Stimulated activated naive CD8-positive, alpha-beta T cell treated with anti-CD3 and anti-CD28 coated beads, Interleukin-15, Interleukin-2, amounts not matched to agents 100 ng/mL and 50 ng/mL, for 24 hours (primary cell): Measurements from ENCODE around the gene LRRC7.
"Not testable (repeated sequence)": the region's sequence is repeated elsewhere in the genome, so short reads cannot be mapped to it uniquely, and the experiment has no call there.

Experiments
- H3K27ac Mint-ChIP-seq: one replicate; pipeline ENCODE4 v1.8.0; 2021; ENCODE audit warnings: mild to moderate bottlenecking, mixed read lengths
- H3K27me3 Mint-ChIP-seq: one replicate; pipeline ENCODE4 v1.8.0; 2021; ENCODE audit warnings: mixed read lengths
- H3K36me3 Mint-ChIP-seq: one replicate; pipeline ENCODE4 v1.8.0; 2021; ENCODE audit warnings: low read depth, mixed read lengths
- H3K4me1 Mint-ChIP-seq: one replicate; pipeline ENCODE4 v1.8.0; 2021; ENCODE audit warnings: low read depth, mixed read lengths
- H3K4me3 Mint-ChIP-seq: one replicate; pipeline ENCODE4 v1.8.0; 2021; ENCODE audit warnings: mild to moderate bottlenecking, mixed read lengths
- H3K9me3 Mint-ChIP-seq: one replicate; pipeline ENCODE4 v1.8.0; 2021; ENCODE audit warnings: mixed read lengths

LRRC7 gene

GRCh38 chr1:69888657-69889056 lies 320.9 kb downstream of the LRRC7 start:
- peaks cover 3% of the 10 kb centered on the region for H3K36me3 Mint-ChIP-seq

GRCh38 chr1:69898403-69898947 lies 330.8 kb downstream of the LRRC7 start:
- no peak overlapping the region for H3K27ac Mint-ChIP-seq

More at GRCh38 chr1:69888657-69889056, 320.9 kb downstream of the LRRC7 start:
- Mint-ChIP-seq H3K27ac (no peak overlapping the region), H3K4me3 (no peak overlapping the region), H3K4me1 (no peaks in the 10 kb centered on the region), H3K27me3 (no peaks in the 10 kb centered on the region), H3K9me3 (peaks cover 12% of the 10 kb centered on the region)

GRCh38 chr1:69911301-69911801 lies 343.6 kb downstream of the LRRC7 start:
- Mint-ChIP-seq H3K36me3 (no peaks in the 10 kb centered on the region), H3K4me3 (no peak overlapping the region), H3K27me3 (no peaks in the 10 kb centered on the region), H3K27ac (no peak overlapping the region), H3K4me1 (no peaks in the 10 kb centered on the region), H3K9me3 (peaks cover 4% of the 10 kb centered on the region)

More at GRCh38 chr1:69898403-69898947, 330.8 kb downstream of the LRRC7 start:
- Mint-ChIP-seq H3K27me3 (no peaks in the 10 kb centered on the region), H3K9me3 (peaks cover 6% of the 10 kb centered on the region), H3K36me3 (no peaks in the 10 kb centered on the region), H3K4me3 (no peak overlapping the region), H3K4me1 (no peaks in the 10 kb centered on the region)

- H3K4me3 Mint-ChIP-seq: no peak overlapping the region
Measured at GRCh38 chr1:69913977-69914376, 346.3 kb downstream of the LRRC7 start.

GRCh38 chr1:69914976-69915765 lies 347.4 kb downstream of the LRRC7 start:
- H3K36me3 Mint-ChIP-seq: no peaks in the 10 kb centered on the region
- H3K9me3 Mint-ChIP-seq: peaks cover 8% of the 10 kb centered on the region
- H3K27me3 Mint-ChIP-seq: no peaks in the 10 kb centered on the region

More at GRCh38 chr1:69913977-69914376, 346.3 kb downstream of the LRRC7 start:
- no peaks in the 10 kb centered on the region for H3K27me3 Mint-ChIP-seq
- H3K4me1 Mint-ChIP-seq: no peaks in the 10 kb centered on the region
- no peak overlapping the region for H3K27ac Mint-ChIP-seq
- peaks cover 5% of the 10 kb centered on the region for H3K9me3 Mint-ChIP-seq
- no peaks in the 10 kb centered on the region for H3K36me3 Mint-ChIP-seq

GRCh38 chr1:69919129-69919921 lies 351.6 kb downstream of the LRRC7 start:
- H3K9me3 Mint-ChIP-seq: peaks cover 11% of the 10 kb centered on the region
- no peaks in the 10 kb centered on the region for H3K4me1 Mint-ChIP-seq
- no peaks in the 10 kb centered on the region for H3K36me3 Mint-ChIP-seq
- H3K4me3 Mint-ChIP-seq: no peak overlapping the region
- no peaks in the 10 kb centered on the region for H3K27me3 Mint-ChIP-seq
- H3K27ac Mint-ChIP-seq: no peak overlapping the region

More at GRCh38 chr1:69914976-69915765, 347.4 kb downstream of the LRRC7 start:
- Mint-ChIP-seq H3K27ac (no peak overlapping the region), H3K4me1 (no peaks in the 10 kb centered on the region), H3K4me3 (no peak overlapping the region)

GRCh38 chr1:69919922-69920273 lies 352.2 kb downstream of the LRRC7 start:
- Mint-ChIP-seq H3K36me3 (no peaks in the 10 kb centered on the region), H3K27ac (no peak overlapping the region), H3K4me1 (no peaks in the 10 kb centered on the region), H3K9me3 (peaks cover 11% of the 10 kb centered on the region), H3K27me3 (no peaks in the 10 kb centered on the region), H3K4me3 (no peak overlapping the region)

- peaks cover 11% of the 10 kb centered on the region for H3K9me3 Mint-ChIP-seq
Measured at GRCh38 chr1:69920426-69920825, 352.7 kb downstream of the LRRC7 start.

GRCh38 chr1:69921486-69921885 lies 353.8 kb downstream of the LRRC7 start:
- Mint-ChIP-seq H3K27ac (no peak overlapping the region), H3K9me3 (peaks cover 11% of the 10 kb centered on the region), H3K4me3 (no peak overlapping the region), H3K36me3 (no peaks in the 10 kb centered on the region), H3K4me1 (no peaks in the 10 kb centered on the region), H3K27me3 (no peaks in the 10 kb centered on the region)

More at GRCh38 chr1:69920426-69920825, 352.7 kb downstream of the LRRC7 start:
- Mint-ChIP-seq H3K4me3 (no peak overlapping the region), H3K36me3 (no peaks in the 10 kb centered on the region), H3K4me1 (no peaks in the 10 kb centered on the region), H3K27me3 (no peaks in the 10 kb centered on the region), H3K27ac (no peak overlapping the region)

- not testable (repeated sequence) for H3K36me3 Mint-ChIP-seq, H3K27ac Mint-ChIP-seq, H3K4me3 Mint-ChIP-seq, H3K9me3 Mint-ChIP-seq, H3K4me1 Mint-ChIP-seq, H3K27me3 Mint-ChIP-seq
Measured at GRCh38 chr1:69928234-69928633, 360.5 kb downstream of the LRRC7 start.

- H3K27me3 Mint-ChIP-seq: no peaks in the 10 kb centered on the region
- H3K36me3 Mint-ChIP-seq: no peaks in the 10 kb centered on the region
- no peak overlapping the region for H3K27ac Mint-ChIP-seq
Measured at GRCh38 chr1:69929308-69930057, 361.8 kb downstream of the LRRC7 start.

GRCh38 chr1:69930396-69930795 lies 362.7 kb downstream of the LRRC7 start:
- H3K9me3 Mint-ChIP-seq: peaks cover 8% of the 10 kb centered on the region
- H3K4me3 Mint-ChIP-seq: no peak overlapping the region
- H3K27me3 Mint-ChIP-seq: no peaks in the 10 kb centered on the region
- no peaks in the 10 kb centered on the region for H3K36me3 Mint-ChIP-seq
- no peaks in the 10 kb centered on the region for H3K4me1 Mint-ChIP-seq
- no peak overlapping the region for H3K27ac Mint-ChIP-seq

More at GRCh38 chr1:69929308-69930057, 361.8 kb downstream of the LRRC7 start:
- no peaks in the 10 kb centered on the region for H3K4me1 Mint-ChIP-seq
- peaks cover 8% of the 10 kb centered on the region for H3K9me3 Mint-ChIP-seq
- no peak overlapping the region for H3K4me3 Mint-ChIP-seq

- Mint-ChIP-seq H3K27ac (no peak overlapping the region), H3K27me3 (no peaks in the 10 kb centered on the region), H3K4me1 (no peaks in the 10 kb centered on the region), H3K4me3 (no peak overlapping the region), H3K9me3 (peaks cover 8% of the 10 kb centered on the region), H3K36me3 (no peaks in the 10 kb centered on the region)
Measured at GRCh38 chr1:69932760-69933159, 365.0 kb downstream of the LRRC7 start.

GRCh38 chr1:69940231-69940630 lies 372.5 kb downstream of the LRRC7 start:
- Mint-ChIP-seq H3K27me3 (no peaks in the 10 kb centered on the region), H3K4me3 (no peak overlapping the region), H3K4me1 (no peaks in the 10 kb centered on the region), H3K27ac (no peak overlapping the region), H3K36me3 (no peaks in the 10 kb centered on the region), H3K9me3 (peaks cover 14% of the 10 kb centered on the region)
